ENCODE results near the gene MIGA1.

Gene MIGA1

GRCh38 chr1:77824079-77824478, 44.6 kb downstream of the MIGA1 start:
- TF ChIP-seq EGR1 (IDR thresholded peaks at IDR 0.05) (no peak), TAF1 (IDR thresholded peaks at IDR 0.05; ENCODE audit: low read depth) (no peak), EP300 (IDR thresholded peaks at IDR 0.05; ENCODE audit: borderline replicate concordance) (no peak), TEAD4 (IDR thresholded peaks at IDR 0.05) (peak; percentile 39; the same call in 1 of the 2 replicates), CREB1 (IDR thresholded peaks at IDR 0.05; ENCODE audit: low read depth) (no peak)

GRCh38 chr1:77824694-77825093, 45.2 kb downstream of the MIGA1 start:
- TF ChIP-seq EP300 (IDR thresholded peaks at IDR 0.05; ENCODE audit: borderline replicate concordance) (no peak), CREB1 (IDR thresholded peaks at IDR 0.05; ENCODE audit: low read depth) (no peak), USF1 (IDR thresholded peaks at IDR 0.05) (no peak), YY1 (IDR thresholded peaks at IDR 0.05; ENCODE audit: low read depth) (no peak), TCF12 (IDR thresholded peaks at IDR 0.05; ENCODE audit: low read depth) (no peak), REST (IDR thresholded peaks at IDR 0.05; ENCODE audit: low read depth) (no peak), ZBTB7A (IDR thresholded peaks at IDR 0.05; ENCODE audit: low read depth) (no peak), EGR1 (IDR thresholded peaks at IDR 0.05) (no peak), FOXM1 (IDR thresholded peaks at IDR 0.05; ENCODE audit: borderline replicate concordance, low read depth) (no peak), TAF1 (IDR thresholded peaks at IDR 0.05; ENCODE audit: low read depth) (no peak)

- TF ChIP-seq EP300 (IDR thresholded peaks at IDR 0.05; ENCODE audit: borderline replicate concordance) (no peak), RAD21 (IDR thresholded peaks at IDR 0.05; ENCODE audit: low read depth) (peak; percentile 27; the same call in 1 of the 2 replicates), CEBPB (IDR thresholded peaks at IDR 0.05) (0 out of 2 replicates have a peak, but pooled peaks have one; percentile 32)
Observed at GRCh38 chr1:77825131-77825709, 45.8 kb downstream of the MIGA1 start.

GRCh38 chr1:77828098-77828497, 48.6 kb downstream of the MIGA1 start:
- TF ChIP-seq USF1 (IDR thresholded peaks at IDR 0.05) = no peak
- no peak for TF ChIP-seq YY1 (IDR thresholded peaks at IDR 0.05; ENCODE audit: low read depth)
- no peak for TF ChIP-seq FOXM1 (IDR thresholded peaks at IDR 0.05; ENCODE audit: borderline replicate concordance, low read depth)
- no peak for TF ChIP-seq EP300 (IDR thresholded peaks at IDR 0.05; ENCODE audit: borderline replicate concordance)
- no peak for TF ChIP-seq CREB1 (IDR thresholded peaks at IDR 0.05; ENCODE audit: low read depth)
- TF ChIP-seq TAF1 (IDR thresholded peaks at IDR 0.05; ENCODE audit: low read depth) = no peak
- no peak for TF ChIP-seq ZBTB7A (IDR thresholded peaks at IDR 0.05; ENCODE audit: low read depth)
- no peak for TF ChIP-seq TCF12 (IDR thresholded peaks at IDR 0.05; ENCODE audit: low read depth)
- TF ChIP-seq NFIC (IDR thresholded peaks at IDR 0.05) = no peak

- TF ChIP-seq TAF1 (IDR thresholded peaks at IDR 0.05; ENCODE audit: low read depth) = no peak
- no peak for TF ChIP-seq REST (IDR thresholded peaks at IDR 0.05; ENCODE audit: low read depth)
- TF ChIP-seq CEBPB (IDR thresholded peaks at IDR 0.05) = no peak
- TF ChIP-seq RAD21 (IDR thresholded peaks at IDR 0.05; ENCODE audit: low read depth) = no peak
Observed at GRCh38 chr1:77829851-77830250, 50.4 kb downstream of the MIGA1 start.

GRCh38 chr1:77830946-77831345, 51.5 kb downstream of the MIGA1 start:
- TF ChIP-seq EGR1 (IDR thresholded peaks at IDR 0.05) = no peak
- TF ChIP-seq NFIC (IDR thresholded peaks at IDR 0.05) = no peak
- no peak for TF ChIP-seq USF1 (IDR thresholded peaks at IDR 0.05)
- no peak for TF ChIP-seq CREB1 (IDR thresholded peaks at IDR 0.05; ENCODE audit: low read depth)
- no peak for TF ChIP-seq REST (IDR thresholded peaks at IDR 0.05; ENCODE audit: low read depth)
- no peak for TF ChIP-seq FOXM1 (IDR thresholded peaks at IDR 0.05; ENCODE audit: borderline replicate concordance, low read depth)
- no peak for TF ChIP-seq EP300 (IDR thresholded peaks at IDR 0.05; ENCODE audit: borderline replicate concordance)
- TF ChIP-seq TAF1 (IDR thresholded peaks at IDR 0.05; ENCODE audit: low read depth) = no peak
- no peak for TF ChIP-seq RAD21 (IDR thresholded peaks at IDR 0.05; ENCODE audit: low read depth)
- no peak for TF ChIP-seq CEBPB (IDR thresholded peaks at IDR 0.05)
- TF ChIP-seq TCF12 (IDR thresholded peaks at IDR 0.05; ENCODE audit: low read depth) = no peak
- TF ChIP-seq MAX (IDR thresholded peaks at IDR 0.05) = no peak
- TF ChIP-seq ZBTB7A (IDR thresholded peaks at IDR 0.05; ENCODE audit: low read depth) = no peak
- TF ChIP-seq TEAD4 (IDR thresholded peaks at IDR 0.05) = no peak
- TF ChIP-seq YY1 (IDR thresholded peaks at IDR 0.05; ENCODE audit: low read depth) = no peak
